GM18858 (cell line): Measurements from ENCODE around the gene JADE2.
"Not testable (repeated sequence)": the region's sequence is repeated elsewhere in the genome, so short reads cannot be mapped to it uniquely, and the experiment has no call there.

Experiments
- ATAC-seq: cut with Tn5 transposase; IDR thresholded peaks from one replicate; pipeline ENCODE4 v1.9.1; 2021; ENCODE audit not compliant: unreplicated experiment

Gene JADE2

DNA sequence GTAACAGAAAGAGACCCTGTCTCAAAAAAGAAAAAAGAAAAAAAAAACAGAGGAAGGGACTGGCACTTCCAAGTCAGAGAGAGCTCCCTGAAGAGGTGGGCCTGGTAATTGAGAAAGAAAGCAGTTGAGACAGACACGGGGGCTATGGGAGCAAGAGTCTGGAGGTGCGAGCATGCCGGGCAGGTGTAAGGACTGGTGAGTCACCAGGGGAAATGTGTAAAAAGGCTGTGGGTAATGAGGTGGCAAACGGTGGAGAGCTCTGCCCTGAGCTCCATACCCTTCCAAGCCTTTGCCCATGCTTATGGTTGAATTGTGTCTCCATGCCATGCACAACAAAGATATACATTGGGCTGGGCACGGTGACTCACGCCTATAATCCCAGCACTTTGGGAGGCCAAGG, 18.0 kb upstream of the JADE2 start:
- ATAC-seq, result no peak

DNA sequence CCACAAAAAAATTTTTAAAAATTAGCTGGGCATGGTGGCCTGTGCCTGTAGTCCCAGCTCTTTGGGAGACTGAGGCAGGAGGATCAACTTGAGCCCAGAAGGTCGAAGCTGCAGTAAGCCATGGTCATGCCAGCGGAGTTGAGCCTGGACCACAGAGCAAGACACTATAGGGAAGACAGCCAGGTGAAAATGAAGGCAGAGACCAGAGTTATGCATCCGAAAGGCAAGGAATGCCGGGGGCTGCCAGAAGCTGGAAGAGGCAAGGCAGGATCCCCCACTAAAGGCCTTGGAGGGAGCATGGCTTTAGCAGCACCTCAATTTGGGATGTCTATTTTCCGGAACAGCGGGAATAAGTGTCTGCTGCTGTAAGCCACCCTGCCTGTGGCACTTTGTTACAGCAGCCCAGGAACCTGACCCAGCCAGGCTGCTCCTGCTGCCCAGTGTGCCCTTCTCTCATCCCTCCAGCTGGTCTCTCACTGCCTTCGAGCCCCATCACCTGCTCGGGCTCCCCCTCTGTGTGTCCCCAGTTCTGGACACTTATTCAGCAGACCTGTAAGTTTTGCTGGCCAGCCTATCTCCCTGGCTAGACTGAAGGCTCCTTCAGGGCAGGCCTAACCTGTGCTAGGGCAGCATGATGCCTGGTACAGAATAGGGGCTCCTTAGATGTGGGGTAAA, 16.8 kb upstream of the JADE2 start:
- ATAC-seq, result no peak

- no peak for ATAC-seq
Measured at GRCh38 chr5:134509308-134510040, 16.0 kb upstream of the JADE2 start.

DNA sequence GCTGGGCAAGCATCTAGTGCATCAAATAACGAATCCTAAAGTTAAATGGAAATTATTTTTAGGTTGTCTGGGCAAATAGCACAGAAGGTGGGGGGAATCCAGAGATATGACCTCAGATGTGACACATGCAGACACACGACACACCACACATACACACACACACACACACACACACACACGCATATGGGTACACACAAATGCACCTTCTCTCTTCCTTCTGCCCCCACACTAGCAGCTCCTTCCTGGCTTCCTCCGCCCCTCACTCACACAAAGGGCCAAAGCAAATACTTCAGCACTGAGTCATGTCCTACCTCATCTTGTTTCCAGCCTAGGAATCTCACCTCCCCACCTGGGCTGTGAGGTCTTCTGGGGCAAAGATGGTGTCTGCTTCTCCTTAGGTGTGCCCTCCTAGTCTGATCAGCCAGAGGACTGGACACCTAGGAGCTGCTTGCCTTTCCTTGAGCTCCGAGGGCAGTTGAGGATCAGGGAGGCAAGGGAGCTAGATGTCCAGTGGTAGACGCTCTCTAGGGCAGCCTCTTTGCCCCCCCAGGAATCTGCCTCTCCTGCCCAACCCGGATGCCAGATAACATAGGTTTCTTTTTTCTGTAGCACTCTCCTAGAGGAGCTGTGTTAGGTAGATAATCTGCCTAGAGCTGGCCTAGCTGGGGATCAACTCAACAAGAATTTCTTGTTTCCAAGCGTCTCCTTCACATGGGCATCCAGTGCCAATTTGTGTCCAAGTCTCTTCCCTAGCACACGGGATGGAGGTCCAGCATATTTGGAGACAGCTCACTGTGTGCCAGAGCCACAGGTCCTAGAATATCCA, 14.3 kb upstream of the JADE2 start:
- ATAC-seq, result no peak

GRCh38 chr5:134511796-134512660, 13.4 kb upstream of the JADE2 start:
- no peak for ATAC-seq

- ATAC-seq, result no peak
Measured at GRCh38 chr5:134512661-134512999, 12.8 kb upstream of the JADE2 start.

DNA sequence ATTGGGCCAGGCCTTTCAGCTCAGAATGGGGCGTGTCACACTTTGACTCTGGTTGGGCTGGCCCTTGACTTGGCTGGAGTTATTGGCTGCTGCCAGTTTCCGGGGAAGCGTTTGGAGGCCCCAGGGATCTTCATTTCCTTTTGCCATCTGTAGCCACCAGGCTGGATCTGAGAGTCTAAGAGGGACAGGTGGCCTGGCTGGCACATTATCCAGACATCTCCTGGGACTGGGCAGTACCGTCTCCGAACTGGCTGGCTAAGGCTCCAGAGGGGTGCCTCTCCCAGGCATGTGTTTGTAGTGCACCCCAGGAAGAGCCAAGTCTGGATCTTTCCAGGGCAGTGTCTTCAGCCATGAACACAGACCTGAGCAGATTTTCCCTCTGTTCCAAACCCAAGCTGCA, 9.7 kb upstream of the JADE2 start:
- ATAC-seq, result no peak

- ATAC-seq, result not testable (repeated sequence)
Measured at GRCh38 chr5:134516984-134517383, 8.5 kb upstream of the JADE2 start.

- ATAC-seq, result no peak
Measured at GRCh38 chr5:134517553-134517952, 7.9 kb upstream of the JADE2 start.

DNA sequence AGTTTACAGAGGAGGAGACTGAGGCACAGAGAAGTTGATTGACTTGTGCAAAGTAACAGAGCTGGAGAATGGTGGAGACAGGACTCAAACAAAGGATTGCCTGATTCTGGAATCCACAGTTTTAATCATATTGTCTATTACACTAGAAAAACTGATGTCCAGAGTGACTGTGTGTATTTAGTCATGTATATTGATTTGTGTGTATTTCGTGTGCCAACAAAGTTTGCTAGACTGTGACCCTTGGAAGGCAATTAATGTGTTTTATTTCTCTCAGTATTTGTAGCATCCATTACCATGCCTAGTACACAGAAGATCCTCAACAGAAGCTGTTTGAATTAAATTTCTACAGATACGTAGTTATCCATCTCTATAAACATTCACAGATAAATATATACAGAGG, 5.5 kb upstream of the JADE2 start:
- no peak for ATAC-seq

GRCh38 chr5:134521841-134522240, 3.6 kb upstream of the JADE2 start:
- ATAC-seq, result no peak

- no peak for ATAC-seq
Measured at GRCh38 chr5:134523543-134524271, 1.8 kb upstream of the JADE2 start.

DNA sequence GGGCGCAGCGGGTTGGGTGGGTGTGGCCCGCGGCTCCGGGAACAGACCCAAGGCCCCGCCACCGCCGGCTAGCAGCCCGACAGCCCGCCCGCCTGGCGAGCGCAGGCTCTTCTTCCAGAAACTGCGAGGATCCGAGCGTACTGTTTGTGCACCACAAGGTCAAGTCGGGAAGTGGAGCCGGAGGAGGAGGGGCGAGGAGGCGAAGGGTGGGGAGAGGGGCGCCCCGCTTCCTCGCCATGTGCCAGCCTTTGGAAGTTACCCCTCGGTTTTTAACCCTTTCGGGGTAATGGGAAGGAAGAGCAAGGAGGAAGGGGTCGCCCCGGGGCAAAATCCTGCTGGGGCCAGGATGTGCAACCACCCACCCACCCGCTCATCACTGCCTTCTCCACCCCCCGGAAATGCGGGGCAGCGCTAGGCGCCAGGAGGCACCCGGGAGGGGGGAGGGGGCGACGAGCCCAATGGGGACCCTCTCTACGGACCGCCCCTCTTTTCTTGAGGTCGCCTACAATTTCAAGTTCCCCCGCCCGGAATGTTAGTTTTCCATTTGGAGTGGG, 1.1 kb upstream of the JADE2 start:
- no peak for ATAC-seq

DNA sequence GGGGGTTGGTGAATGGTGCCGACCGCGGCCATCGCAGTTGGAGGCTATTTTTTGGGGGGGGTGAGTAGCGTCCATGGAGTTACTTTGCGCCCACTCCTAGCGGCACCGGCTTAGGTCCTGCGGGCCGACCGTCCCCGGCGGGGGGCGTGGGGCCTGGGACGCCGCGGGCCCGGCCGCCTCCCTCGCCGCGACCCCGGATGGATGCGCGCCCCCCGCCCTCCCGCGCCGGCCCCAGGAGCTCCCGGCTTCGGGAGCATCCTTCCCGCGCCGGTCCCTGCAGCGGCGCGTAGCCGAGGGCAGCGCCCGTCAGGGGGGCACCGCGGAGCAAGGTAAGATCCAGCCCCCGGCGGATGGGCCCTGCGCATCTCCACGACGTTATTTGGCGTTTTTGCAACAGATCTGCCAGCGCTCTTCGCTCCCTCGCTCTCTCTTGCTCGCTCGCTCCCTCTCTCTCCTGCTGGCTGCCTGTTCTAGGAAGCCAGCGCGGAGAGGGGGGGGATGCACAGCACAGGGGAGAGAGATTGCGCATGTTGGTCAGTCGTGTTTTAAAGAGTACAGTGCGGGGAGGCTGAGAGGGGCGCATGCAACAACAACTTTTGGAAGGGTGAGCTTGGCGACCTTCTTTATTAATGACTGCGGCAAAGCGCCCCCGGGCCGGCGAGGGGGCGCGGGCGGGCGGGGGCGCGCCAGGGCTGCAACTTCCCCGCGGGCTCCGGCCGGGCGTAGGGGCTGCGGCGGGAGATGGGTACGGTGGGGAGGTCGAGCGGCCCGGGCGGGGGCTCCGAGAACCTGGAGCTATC, 413 bp downstream of the JADE2 start:
- ATAC-seq, result no peak

DNA sequence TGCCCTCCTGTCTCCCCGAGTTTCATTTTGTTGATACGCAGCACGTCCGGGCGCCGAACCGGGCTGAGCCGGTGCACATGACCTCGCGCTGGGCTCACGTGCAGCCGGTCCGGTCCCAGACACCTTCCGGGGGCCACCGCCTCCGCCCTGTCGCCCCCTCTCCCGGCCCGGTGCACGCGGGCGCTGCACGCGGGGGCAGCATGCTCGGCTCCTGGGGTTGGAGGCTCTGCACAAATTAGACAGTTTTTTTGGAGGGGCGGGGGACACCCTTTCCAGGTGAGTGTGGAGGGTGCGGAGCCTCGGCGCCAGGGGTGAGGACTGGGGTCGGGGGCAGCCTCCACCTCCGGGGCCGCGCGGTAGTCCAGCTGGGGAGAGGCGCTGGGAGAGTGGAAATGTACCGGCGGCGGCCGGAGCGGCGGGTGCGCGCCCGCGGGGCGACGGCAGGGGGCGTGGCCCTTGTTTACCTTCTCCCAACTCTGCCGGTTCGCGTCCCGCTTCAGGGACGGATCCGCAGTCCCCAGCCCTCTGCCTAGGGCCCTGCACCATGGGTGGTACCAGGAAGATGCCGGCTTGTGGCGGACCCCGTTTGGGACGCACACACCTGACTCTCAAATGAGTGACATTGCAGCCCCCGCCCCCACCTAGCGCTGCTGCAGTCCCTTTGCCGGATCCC, 1.1 kb downstream of the JADE2 start:
- ATAC-seq, result peak; percentile 12

- peak; percentile 33 for ATAC-seq
Measured at GRCh38 chr5:134527156-134527960, 1.9 kb downstream of the JADE2 start.

DNA sequence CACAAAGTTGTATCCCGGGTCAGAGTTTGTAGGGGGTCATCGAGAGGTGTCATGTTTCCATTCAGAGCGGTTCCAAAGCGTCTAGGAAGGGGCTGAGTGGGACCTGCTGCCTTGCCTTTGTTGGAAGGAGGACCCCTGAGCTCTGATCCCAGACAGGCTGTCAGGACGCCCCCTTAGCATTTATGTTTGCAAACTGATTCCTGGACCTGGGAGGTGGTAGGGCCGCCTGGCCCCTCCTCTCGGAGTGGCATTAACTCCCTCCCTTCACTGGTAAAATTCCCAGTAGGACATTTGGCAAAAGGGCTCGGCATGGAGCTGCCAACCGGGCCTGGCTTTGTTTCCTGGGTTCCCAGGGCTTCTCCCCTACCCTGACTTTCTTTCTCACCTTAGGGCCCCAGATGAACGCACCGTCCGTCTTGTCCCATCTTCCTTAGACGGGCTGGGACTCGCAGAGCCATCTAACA, 2.5 kb downstream of the JADE2 start:
- no peak for ATAC-seq

- ATAC-seq, result no peak
Measured at GRCh38 chr5:134528556-134528955, 3.1 kb downstream of the JADE2 start.
